ENCODE data around the gene TEPSIN. TPM values are rescaled to one million over a fixed set of nuclear protein-coding genes. Genes with fewer than 3 reads are reported as not detected.

Gene TEPSIN
- total and polyA plus RNA-seq, 2 of the 13 experiments (the other 11 are each of a cell fraction or from before 2014, with no cell fraction given): 16.1 to 18.8 TPM

GRCh38 chr17:81245024-81245664 is 6.3 kb upstream of the TEPSIN start (continued):
- no peak for TF ChIP-seq ELK4 (CRISPR knock-in tag; IDR thresholded peaks at IDR 0.05; ENCODE audit: borderline replicate concordance)
- TF ChIP-seq ZNF512 (CRISPR knock-in tag; IDR thresholded peaks at IDR 0.05): no peak
- no peak for TF ChIP-seq THAP7 (CRISPR knock-in tag; IDR thresholded peaks at IDR 0.05)
- TF ChIP-seq ZNF143 (CRISPR knock-in tag; IDR thresholded peaks at IDR 0.05): 0 out of 2 replicates have a peak, but pooled peaks have one; percentile 22
- 0 out of 2 replicates have a peak, but pooled peaks have one; percentile 33 for TF ChIP-seq ZNF205 (CRISPR knock-in tag; IDR thresholded peaks at IDR 0.05)
- TF ChIP-seq ATF2 (CRISPR knock-in tag; IDR thresholded peaks at IDR 0.05): peak; percentile 28; the same call in 1 of the 2 replicates
- no peak for TF ChIP-seq NR2F6 (IDR thresholded peaks at IDR 0.05)
- peak; percentile 22 for TF ChIP-seq NR2F6 (CRISPR knock-in tag; IDR thresholded peaks at IDR 0.05)
- no peak for TF ChIP-seq SNAPC4 (CRISPR knock-in tag; IDR thresholded peaks at IDR 0.05)
- no peak for TF ChIP-seq ZNF773 (CRISPR knock-in tag; IDR thresholded peaks at IDR 0.05; ENCODE audit: borderline replicate concordance)
- peak in 1 of 2 experiments; percentile 26; a peak in 2 of 4 replicates for TF ChIP-seq POLR2A (IDR thresholded peaks at IDR 0.05; ENCODE audit: insufficient read depth in 1 of 2, low read depth in 2 of 2, low read length in 2 of 2)
